HG02870 (cell line): ENCODE data around the gene PDIA5.

Experiments used
- ATAC-seq: cut with Tn5 transposase; IDR thresholded peaks from one replicate; pipeline ENCODE4 v1.9.1; 2021; ENCODE audit warnings: mild to moderate bottlenecking, moderate library complexity; ENCODE audit not compliant: unreplicated experiment

The PDIA5 gene

GRCh38 chr3:123113889-123114450 lies 47.1 kb downstream of the PDIA5 start:
- no peak for ATAC-seq

GRCh38 chr3:123116116-123116515 lies 49.3 kb downstream of the PDIA5 start:
- ATAC-seq: no peak

DNA sequence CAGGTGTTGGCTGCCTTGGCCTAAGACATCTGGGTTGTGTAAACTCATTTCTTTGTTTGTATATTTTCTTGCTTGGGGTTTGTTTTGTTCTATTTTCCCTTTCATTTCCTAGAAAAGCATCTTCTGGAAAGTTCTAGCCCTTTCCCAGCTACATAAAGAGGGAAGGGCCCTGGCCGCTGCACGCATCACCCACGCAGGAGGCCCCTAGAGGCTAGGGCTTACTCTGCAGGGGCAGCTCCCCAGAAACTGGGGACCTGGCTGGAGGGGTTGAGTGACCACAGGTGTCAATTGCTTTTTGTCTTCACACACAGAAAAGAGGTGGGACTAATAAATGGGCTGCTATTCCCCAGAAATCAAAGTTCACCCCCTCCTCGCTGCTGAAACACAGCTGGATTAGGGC lies 52.6 kb downstream of the PDIA5 start:
- no peak for ATAC-seq

DNA sequence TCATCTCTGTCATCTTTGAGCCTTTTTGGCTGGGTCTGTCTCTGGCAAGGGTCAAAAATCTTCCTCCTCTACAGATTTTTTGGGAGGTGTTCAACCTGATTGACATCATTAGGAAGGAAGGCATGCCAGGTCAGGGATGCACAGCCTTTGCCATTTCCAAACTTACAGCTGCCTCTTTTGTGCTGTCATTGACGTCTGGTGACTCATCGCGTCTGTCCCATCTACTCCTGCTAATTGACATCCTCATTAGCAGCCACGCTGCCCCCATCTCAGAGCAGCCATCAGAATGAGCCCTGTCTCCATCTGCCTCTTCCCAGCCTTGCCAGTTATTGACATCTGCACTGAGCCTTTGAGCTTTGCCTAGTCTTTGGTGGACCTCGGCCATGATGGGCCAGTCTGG lies 53.0 kb downstream of the PDIA5 start:
- ATAC-seq: no peak

GRCh38 chr3:123120573-123120972 lies 53.7 kb downstream of the PDIA5 start:
- no peak for ATAC-seq

DNA sequence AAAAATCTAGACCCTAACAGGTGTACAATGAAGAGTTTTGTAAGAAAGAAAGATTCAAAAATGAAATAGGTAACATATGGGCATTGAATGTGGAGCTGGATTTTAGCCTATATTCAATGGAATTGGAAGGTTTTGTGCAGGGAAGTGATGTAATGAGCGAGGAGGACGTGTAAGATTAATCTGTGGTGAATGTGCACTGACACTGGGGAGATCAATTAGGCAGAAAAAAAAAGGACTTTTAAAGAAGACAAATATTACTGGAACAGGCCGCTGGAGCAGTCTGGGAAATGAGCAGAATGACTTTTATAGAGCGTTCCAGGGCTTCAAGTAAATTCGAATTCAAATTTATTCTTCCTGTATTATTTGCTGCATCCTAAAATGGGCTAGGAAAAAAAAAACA lies 55.2 kb downstream of the PDIA5 start:
- no peak for ATAC-seq

GRCh38 chr3:123122525-123123315 lies 55.9 kb downstream of the PDIA5 start:
- ATAC-seq: no peak

GRCh38 chr3:123123716-123124616 lies 57.1 kb downstream of the PDIA5 start:
- no peak for ATAC-seq

DNA sequence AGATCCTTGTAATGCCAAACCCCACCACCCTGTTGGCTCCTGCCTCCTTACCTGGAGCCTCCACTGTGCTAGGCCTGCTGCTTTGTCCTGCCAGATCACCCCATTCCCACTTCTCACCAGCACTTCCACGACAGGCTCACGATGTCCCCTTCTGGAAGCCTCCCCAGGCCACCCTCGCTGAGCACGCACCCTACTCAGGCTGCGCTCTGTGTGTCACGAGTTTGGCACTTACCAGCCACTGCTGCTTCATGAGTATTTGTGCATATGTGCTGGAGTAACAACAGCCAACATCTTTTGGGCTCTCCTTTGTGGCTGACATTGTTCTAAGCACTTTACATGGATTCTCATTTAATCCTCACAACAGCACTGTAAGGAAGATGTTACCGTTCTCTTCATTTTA lies 58.1 kb downstream of the PDIA5 start:
- ATAC-seq: no peak

- no peak for ATAC-seq
These were observed 59.2 kb downstream of the PDIA5 start for GRCh38 chr3:123126031-123126430.

DNA sequence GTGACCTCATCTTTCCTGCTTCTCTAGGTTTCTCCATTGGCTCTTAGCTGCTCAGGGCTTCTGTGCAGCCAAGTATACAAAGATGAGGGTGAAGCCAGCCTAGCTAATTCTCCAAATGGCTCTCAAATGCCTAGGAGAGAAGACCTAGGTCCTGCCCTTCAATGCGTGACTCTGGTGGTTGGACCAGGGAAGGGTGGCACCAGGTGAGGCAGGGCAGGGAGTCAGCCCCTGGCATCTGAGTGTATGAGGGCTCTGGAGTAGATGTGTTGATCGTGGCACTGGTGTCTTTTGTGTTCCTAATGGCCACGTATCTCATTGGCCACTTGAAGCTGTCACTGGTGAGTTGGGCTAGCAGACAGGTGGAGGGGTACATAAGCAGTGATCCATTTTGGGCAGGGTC lies 59.8 kb downstream of the PDIA5 start:
- no peak for ATAC-seq

DNA sequence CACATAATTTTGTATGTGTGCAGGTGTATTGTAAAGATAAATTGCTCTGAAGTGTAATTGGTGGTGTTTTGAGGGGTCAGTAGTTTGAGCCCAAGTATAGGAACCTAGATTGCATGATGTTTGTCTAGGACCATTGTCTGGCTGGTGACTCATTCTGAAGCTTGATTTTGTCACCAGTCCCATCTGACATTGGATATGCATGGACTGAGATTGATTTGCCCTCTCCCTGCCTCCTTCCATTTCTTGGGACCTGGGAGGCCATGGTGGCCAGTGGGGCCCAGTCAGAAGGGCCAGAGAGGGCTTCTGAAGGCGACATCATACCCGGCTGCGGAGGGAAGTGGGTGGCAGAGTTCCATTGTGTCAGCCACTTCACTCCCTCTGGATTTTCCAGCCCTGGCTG lies 62.3 kb downstream of the PDIA5 start:
- ATAC-seq: no peak

GRCh38 chr3:123129532-123129931 lies 62.7 kb downstream of the PDIA5 start:
- no peak for ATAC-seq

GRCh38 chr3:123130079-123130750 lies 63.4 kb downstream of the PDIA5 start:
- ATAC-seq: no peak

- no peak for ATAC-seq
These were observed 67.8 kb downstream of the PDIA5 start for GRCh38 chr3:123134671-123135070.

- no peak for ATAC-seq
These were observed 70.2 kb downstream of the PDIA5 start for GRCh38 chr3:123137001-123137400.

- ATAC-seq: no peak
These were observed 72.1 kb downstream of the PDIA5 start for GRCh38 chr3:123138839-123139444.

DNA sequence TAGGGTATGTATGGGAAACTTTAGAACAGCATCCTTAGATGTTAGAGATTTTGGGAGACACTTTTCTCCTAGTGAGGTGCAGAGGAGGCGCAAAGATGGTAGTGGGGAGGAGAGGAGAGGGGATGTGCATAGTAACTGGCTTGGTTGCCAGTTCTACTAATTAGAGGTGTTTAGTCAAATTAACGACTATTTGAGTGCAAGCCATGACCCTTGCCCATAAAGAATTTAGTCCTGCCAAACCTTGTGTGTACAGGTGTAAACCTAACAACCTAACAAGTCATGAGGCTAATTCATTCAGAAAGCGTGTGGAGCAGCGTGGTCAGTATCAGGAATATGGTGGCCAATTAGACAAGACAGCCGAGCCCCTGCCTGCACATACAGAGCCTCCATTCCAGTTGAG lies 72.7 kb downstream of the PDIA5 start:
- no peak for ATAC-seq

DNA sequence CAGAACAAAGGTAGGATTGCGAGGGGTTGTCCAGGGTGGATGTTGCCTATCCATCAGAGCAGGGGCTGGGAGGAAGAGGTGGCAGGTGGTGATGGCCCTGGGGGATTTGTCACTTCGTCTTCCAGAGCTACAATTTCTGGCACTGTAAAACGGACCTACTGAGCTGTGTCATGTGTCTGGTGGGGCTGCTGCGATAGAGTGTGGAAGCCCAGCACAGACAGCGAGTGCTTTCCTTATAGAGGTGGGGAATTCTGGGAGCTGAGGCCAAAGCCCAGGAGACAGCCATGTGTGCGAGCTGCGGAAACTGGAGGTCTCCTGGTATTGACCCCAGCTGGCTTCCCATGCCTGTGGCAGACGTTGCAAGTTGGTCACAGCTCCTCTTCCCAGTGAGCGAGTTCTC lies 73.7 kb downstream of the PDIA5 start:
- no peak for ATAC-seq

GRCh38 chr3:123141276-123141675 lies 74.5 kb downstream of the PDIA5 start:
- no peak for ATAC-seq
